PC-9 (cell line): ENCODE measurements around the gene CNTNAP2. TPM values are rescaled to one million over a fixed set of nuclear protein-coding genes. Genes with fewer than 3 reads are reported as not detected.

Experiments used
- BruUV-seq: library from RNA; stranded (reverse); fragments of 400-500 nt; replicated peaks from 2 replicates; lab custom pipeline; 2021; lab: Mats Ljungman, UMichigan
- CTCF ChIA-PET: fragments of 300-600 bp; sonication (Branson Sonifier 250); formaldehyde crosslinking; loops from one replicate; lab custom pipeline; 2022; ENCODE audit warnings: antibody characterized with exemption; lab: Charles Lee
- POLR2A ChIA-PET: fragments of 300-600 bp; sonication (Branson Sonifier 250); formaldehyde crosslinking; loops from one replicate; lab custom pipeline; 2022; ENCODE audit warnings: antibody characterized with exemption; ENCODE audit not compliant: unreplicated experiment; lab: Charles Lee
- DNase-seq, 2 experiments: peaks; one replicate each; pipeline versions ENCODE4 v3.0.0 to v3.0.0-alpha.2; 2015 to 2022; ENCODE audit warnings: mixed read lengths in 1 of 2
- H2AFZ ChIP-seq: fragments of 200-600 bp; sonication (generic); 2 replicates; pipeline ENCODE4 v1.8.1; 2017; ENCODE audit warnings: antibody characterized with exemption
- H3F3A ChIP-seq: fragments of 200-600 bp; sonication (generic); 2 replicates; pipeline ENCODE4 v1.8.1; 2017; ENCODE audit warnings: antibody characterized with exemption, mild to moderate bottlenecking, low read depth; ENCODE audit not compliant: insufficient read depth
- H3K27ac ChIP-seq: fragments of 200-600 bp; sonication (generic); 2 replicates; pipeline ENCODE4 v1.6.1; 2016; ENCODE audit warnings: mixed run types
- H3K27me3 ChIP-seq: fragments of 200-600 bp; sonication (generic); 2 replicates; pipeline ENCODE4 v1.6.1; 2016; ENCODE audit warnings: low read depth, mixed run types; ENCODE audit not compliant: insufficient read depth
- H3K36me3 ChIP-seq: fragments of 200-600 bp; sonication (generic); 2 replicates; pipeline ENCODE4 v1.6.1; 2016; ENCODE audit warnings: low read depth, mixed run types
- H3K4me1 ChIP-seq: fragments of 200-600 bp; sonication (generic); replicated peaks from 2 replicates; pipeline ENCODE4 v1.6.1; 2016; ENCODE audit warnings: mixed run types; ENCODE audit not compliant: insufficient read depth
- H3K4me2 ChIP-seq: fragments of 200-600 bp; sonication (generic); 2 replicates; pipeline ENCODE4 v1.6.1; 2017; ENCODE audit warnings: mixed run types
- H3K4me3 ChIP-seq: fragments of 200-600 bp; sonication (generic); 2 replicates; pipeline ENCODE4 v1.6.1; 2016; ENCODE audit warnings: mixed run types
- H3K79me2 ChIP-seq: fragments of 200-600 bp; sonication (generic); 2 replicates; pipeline ENCODE4 v1.6.1; 2017; ENCODE audit warnings: low read depth, mixed run types
- H3K9me2 ChIP-seq: fragments of 200-600 bp; sonication (generic); 2 replicates; pipeline ENCODE4 v1.8.1; 2017; ENCODE audit warnings: mild to moderate bottlenecking; ENCODE audit not compliant: insufficient read depth
- H3K9me3 ChIP-seq: fragments of 200-600 bp; sonication (generic); 2 replicates; pipeline ENCODE4 v1.8.1; 2016; ENCODE audit warnings: low read depth; ENCODE audit not compliant: insufficient read depth
- H4K20me1 ChIP-seq: fragments of 200-600 bp; sonication (generic); 2 replicates; pipeline ENCODE4 v1.8.1; 2017; ENCODE audit not compliant: insufficient read depth
- EZH2 ChIP-seq: fragments of 200-600 bp; sonication (generic); IDR thresholded peaks from 2 replicates; pipeline ENCODE4 v1.8.0; 2017; ENCODE audit warnings: antibody characterized with exemption, low read depth
- intact Hi-C: fragments of 100-400 bp; cut with micrococcal nuclease; formaldehyde crosslinking; loops from one replicate; pipeline ENCODE4 v1.10.0; 2022; ENCODE audit not compliant: unreplicated experiment
- total RNA-seq: library from RNA; stranded (reverse); gene quantifications from 2 replicates; pipeline ENCODE4 v1.2.3, GENCODE V29; 2021
- TF ChIP-seq, protein P1 (sequence below): fragments of 200-600 bp; sonication (generic); conservative IDR thresholded peaks from 2 replicates; pipeline ENCODE4 v1.6.1; 2017; ENCODE audit warnings: mixed run types, antibody characterized with exemption, mild to moderate bottlenecking, moderate library complexity

CNTNAP2 gene
- total RNA-seq, 1 experiment from 2014 or later = not detected

DNA sequence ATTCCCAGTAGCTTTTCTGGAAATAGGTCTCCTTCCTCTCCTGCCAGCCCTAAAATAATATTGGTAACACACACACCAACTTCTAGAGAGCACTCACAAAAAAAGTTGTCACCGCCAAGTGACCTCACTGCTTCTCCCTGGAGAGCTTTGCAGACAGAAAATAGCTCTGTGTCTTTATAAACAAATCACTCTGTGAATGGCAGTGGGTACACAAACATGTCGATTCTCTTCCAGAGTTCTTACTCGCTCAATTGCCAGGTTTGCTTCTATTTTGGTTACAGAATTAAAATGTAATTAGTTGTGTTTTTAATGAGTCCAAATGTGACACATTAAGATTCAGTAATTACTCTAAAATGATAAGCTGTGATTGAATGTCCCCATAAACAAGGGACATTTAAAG lies 1824.8 kb downstream of the CNTNAP2 start:
- no peaks in the 10 kb centered on the region for H3K9me3 ChIP-seq
- H3K27ac ChIP-seq = no peak overlapping the region
- CTCF ChIA-PET = no interaction called here
- no peak overlapping the region for H3K4me3 ChIP-seq
- H4K20me1 ChIP-seq = no peaks in the 10 kb centered on the region
- BruUV-seq = no TSS peak
- H3K9me2 ChIP-seq = no peaks in the 10 kb centered on the region
- POLR2A ChIA-PET = no interaction called here
- H3K4me2 ChIP-seq = no peak overlapping the region
- H3K27me3 ChIP-seq = peaks cover 20% of the 10 kb centered on the region; the same call in 1 of the 2 replicates
- TF ChIP-seq, protein P1, sequence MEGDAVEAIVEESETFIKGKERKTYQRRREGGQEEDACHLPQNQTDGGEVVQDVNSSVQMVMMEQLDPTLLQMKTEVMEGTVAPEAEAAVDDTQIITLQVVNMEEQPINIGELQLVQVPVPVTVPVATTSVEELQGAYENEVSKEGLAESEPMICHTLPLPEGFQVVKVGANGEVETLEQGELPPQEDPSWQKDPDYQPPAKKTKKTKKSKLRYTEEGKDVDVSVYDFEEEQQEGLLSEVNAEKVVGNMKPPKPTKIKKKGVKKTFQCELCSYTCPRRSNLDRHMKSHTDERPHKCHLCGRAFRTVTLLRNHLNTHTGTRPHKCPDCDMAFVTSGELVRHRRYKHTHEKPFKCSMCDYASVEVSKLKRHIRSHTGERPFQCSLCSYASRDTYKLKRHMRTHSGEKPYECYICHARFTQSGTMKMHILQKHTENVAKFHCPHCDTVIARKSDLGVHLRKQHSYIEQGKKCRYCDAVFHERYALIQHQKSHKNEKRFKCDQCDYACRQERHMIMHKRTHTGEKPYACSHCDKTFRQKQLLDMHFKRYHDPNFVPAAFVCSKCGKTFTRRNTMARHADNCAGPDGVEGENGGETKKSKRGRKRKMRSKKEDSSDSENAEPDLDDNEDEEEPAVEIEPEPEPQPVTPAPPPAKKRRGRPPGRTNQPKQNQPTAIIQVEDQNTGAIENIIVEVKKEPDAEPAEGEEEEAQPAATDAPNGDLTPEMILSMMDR = no peak
- TF ChIP-seq EZH2 = no peak
- no peak for DNase-seq
- no peaks in the 10 kb centered on the region for H3K4me1 ChIP-seq
- no peak overlapping the region for H2AFZ ChIP-seq
- H3F3A ChIP-seq = no peaks in the 10 kb centered on the region
- intact Hi-C loops = no loop called here
- H3K36me3 ChIP-seq = no peaks in the 10 kb centered on the region
- no peaks in the 10 kb centered on the region for H3K79me2 ChIP-seq

- Histone ChIP-seq H3K4me2 (no peak overlapping the region), H3K79me2 (no peaks in the 10 kb centered on the region), H2AFZ (no peak overlapping the region), H3K27me3 (peaks cover 20% of the 10 kb centered on the region; the same call in 1 of the 2 replicates), H3F3A (no peaks in the 10 kb centered on the region), H3K36me3 (no peaks in the 10 kb centered on the region), H3K9me2 (no peaks in the 10 kb centered on the region), H3K4me3 (no peak overlapping the region), H4K20me1 (no peaks in the 10 kb centered on the region), H3K4me1 (no peaks in the 10 kb centered on the region), H3K9me3 (no peaks in the 10 kb centered on the region), H3K27ac (no peak overlapping the region)
- TF ChIP-seq EZH2 = no peak
- TF ChIP-seq, protein P1 = no peak
- ChIA-PET POLR2A (no interaction called here), CTCF (no interaction called here)
- intact Hi-C loops = no loop called here
- BruUV-seq = no TSS peak
- DNase-seq = no peak
These were observed 1827.7 kb downstream of the CNTNAP2 start for GRCh38 chr7:147944321-147944720.

GRCh38 chr7:147952918-147953317 lies 1836.3 kb downstream of the CNTNAP2 start:
- Histone ChIP-seq H3K27me3 (no peaks in the 10 kb centered on the region), H3K79me2 (no peaks in the 10 kb centered on the region), H3K4me3 (no peak overlapping the region), H3K9me2 (peaks cover 3% of the 10 kb centered on the region; the same call in 1 of the 2 replicates), H3F3A (no peaks in the 10 kb centered on the region), H3K27ac (no peak overlapping the region), H3K4me2 (no peak overlapping the region), H3K4me1 (no peaks in the 10 kb centered on the region), H4K20me1 (no peaks in the 10 kb centered on the region), H3K36me3 (no peaks in the 10 kb centered on the region), H3K9me3 (no peaks in the 10 kb centered on the region), H2AFZ (no peak overlapping the region)
- POLR2A ChIA-PET = no interaction called here
- DNase-seq = no peak
- no peak for TF ChIP-seq EZH2
- TF ChIP-seq, protein P1 = no peak
- BruUV-seq = no TSS peak
- intact Hi-C loops = no loop called here
- CTCF ChIA-PET = no interaction called here
